GM19025 (cell line): ENCODE data around the gene PIEZO1.

Experiments
- ATAC-seq: cut with Tn5 transposase; IDR thresholded peaks from one replicate; pipeline ENCODE4 v1.9.1; 2021; ENCODE audit warnings: mild to moderate bottlenecking, low read depth, moderate library complexity; ENCODE audit not compliant: unreplicated experiment

PIEZO1 gene

DNA sequence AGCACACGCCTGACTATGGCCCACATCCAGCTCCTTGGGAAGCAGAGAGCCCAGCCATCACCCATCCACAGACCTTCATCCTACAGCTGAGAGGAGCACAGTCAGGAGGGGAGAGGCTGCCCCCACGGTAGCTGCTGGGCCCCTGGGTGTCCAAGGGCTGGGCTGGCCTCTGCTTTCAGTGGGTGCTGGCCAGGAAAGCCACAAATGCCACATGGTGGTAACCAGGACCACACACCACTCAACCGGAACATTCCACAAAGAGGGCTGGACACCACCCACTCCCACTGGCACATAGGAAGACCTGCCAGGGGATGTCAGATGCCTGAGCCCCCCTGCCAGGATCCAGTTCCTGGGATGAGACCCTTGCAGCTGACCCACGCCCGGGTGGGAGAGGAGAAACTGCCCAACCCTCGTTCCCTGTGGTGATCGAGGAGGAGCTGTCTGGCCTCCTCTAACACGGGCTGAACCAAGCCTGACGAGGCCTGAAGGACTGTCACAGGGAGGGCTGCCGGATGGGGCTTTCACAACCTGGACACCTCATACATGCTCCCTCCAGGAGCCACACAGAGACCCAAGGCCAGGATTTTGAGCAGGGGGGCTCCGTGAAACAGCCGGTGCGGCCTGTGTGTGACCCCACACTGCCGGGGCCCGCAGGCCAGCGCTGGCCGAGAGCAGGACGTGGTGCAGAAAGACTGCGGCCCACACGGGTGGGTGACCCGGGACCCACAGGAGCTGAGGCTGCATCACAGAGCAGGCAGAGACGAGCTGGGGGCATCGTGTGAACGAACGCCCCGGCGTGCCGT lies 30.7 kb downstream of the PIEZO1 start:
- ATAC-seq, result no peak

DNA sequence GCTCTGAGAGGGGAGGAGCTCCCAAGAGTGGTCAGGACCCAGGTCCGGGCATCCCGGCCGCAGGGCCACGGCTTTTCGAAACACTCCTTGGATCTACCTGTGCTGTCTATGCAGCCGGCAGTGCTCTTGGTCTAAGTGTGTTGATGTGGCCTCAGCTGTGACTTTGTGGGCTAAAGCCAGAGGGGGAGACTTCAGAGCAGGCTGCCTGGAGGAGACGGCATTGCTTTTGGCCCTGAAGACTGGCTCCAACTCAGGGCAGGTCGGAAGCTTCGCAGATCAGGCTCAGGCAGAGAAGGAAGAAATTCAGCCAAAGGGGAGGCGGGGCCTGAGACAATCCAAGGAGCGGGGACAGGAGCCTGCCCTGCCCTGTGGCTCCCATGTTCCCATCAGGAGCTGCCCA lies 31.4 kb downstream of the PIEZO1 start:
- no peak for ATAC-seq

GRCh38 chr16:88753191-88753590 lies 31.8 kb downstream of the PIEZO1 start:
- ATAC-seq, result no peak

- no peak for ATAC-seq
Measured at GRCh38 chr16:88752386-88753002, 32.5 kb downstream of the PIEZO1 start.

GRCh38 chr16:88750854-88751253 lies 34.2 kb downstream of the PIEZO1 start:
- ATAC-seq, result no peak

DNA sequence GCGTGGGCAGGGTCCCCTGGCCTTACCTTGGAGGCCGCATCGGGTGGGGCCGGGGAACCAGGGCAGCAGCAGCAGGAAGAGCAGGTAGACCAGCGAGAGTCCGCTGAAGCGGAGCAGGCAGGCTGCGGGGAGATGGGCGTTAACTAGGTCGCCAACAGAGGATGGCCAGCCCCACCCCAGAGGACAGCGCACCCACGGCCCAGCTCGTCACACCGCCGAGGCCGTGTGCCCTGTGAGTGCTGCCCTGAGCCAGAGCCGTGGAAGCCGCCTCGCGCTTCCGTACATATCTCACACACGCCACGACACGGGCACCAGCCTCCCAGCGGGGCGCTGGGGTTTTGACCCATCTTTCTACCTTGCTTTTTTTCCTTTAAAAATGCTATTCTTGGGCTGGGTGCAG lies 35.7 kb downstream of the PIEZO1 start:
- ATAC-seq, result no peak

GRCh38 chr16:88748364-88748763 lies 36.7 kb downstream of the PIEZO1 start:
- ATAC-seq, result no peak

DNA sequence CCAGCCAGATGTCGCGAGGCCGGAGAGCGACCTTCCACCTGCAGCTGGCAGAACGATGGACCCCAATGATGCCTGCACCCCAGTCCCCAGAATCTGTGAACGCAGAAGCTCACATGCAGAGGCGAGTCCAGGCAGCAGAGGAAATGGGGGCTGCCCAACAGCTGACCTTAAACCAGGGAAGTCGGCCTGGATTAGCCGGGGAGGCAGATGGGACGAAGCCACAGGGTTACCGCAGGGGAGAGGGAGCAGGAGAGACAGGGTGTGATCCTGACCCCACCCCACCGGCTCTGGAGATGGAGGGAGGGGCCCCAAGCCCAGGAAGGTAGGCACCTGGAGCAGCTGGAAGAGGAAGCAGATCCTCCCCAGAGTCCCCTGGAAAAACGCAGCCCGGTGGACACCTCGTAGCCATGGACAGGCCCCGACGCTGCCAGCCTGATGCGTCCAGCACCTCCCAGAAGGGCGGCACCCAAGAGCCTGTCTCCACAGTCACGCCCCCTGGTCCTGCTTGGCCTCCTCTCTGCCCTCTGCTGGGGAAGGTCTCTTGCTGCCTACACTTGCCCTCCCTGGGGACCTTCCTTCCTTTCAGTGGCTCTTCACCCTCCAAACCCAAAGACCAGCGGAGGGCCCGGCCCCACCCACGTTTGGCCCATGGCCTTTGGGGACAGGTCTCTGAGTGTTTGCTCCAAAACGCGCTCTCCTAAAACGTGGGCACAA lies 37.3 kb downstream of the PIEZO1 start:
- no peak for ATAC-seq

GRCh38 chr16:88746506-88746905 lies 38.5 kb downstream of the PIEZO1 start:
- ATAC-seq, result no peak

DNA sequence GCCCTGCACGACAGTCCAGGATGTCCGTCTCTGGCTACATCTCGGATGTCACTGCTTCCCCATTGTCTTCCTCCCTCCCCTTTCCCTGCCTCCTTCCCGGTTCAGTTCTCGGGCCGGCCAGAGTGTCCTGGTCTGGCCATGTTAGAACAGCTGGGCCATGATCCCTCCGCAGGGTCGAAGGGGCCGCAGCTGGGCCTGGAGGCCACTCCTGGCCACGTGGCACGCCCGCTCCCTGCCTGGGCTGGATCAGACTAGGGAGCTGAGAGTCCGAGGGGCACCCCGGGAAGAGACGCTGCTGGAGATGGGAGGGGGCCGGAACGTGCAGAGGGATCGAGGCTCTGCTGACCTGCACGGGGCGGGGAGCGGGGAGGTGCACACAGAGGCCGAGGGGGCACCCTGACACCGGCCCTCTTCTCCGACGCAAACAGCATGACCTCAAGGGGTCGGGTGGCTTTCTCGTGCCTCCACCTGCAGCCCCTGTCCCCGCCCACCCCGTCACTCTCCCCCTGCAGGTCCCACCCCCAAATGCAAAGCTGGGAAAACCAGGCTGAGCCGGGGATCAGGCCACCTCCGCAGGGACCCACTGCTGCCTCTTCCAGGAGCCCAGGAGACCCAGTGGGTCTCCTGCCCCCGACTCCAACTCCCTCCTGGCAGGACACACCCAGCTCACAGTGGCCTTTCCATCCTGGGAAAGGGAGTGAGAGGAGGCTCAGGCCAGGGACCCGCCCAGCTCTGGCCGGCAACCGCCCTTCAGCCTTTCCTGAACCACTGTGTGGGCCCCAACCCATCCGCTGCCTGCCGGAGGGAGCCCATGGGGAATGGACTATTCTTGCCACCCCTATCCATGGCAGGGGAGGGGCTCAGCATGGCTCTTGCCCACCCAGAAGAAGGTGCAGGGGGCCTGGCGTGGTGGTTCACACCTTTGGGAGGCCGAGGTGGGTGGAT lies 40.2 kb downstream of the PIEZO1 start:
- no peak for ATAC-seq

GRCh38 chr16:88743693-88744576 lies 41.1 kb downstream of the PIEZO1 start:
- no peak for ATAC-seq

- no peak for ATAC-seq
Measured at GRCh38 chr16:88742896-88743605, 42.0 kb downstream of the PIEZO1 start.

- no peak for ATAC-seq
Measured at GRCh38 chr16:88741368-88741767, 43.7 kb downstream of the PIEZO1 start.

DNA sequence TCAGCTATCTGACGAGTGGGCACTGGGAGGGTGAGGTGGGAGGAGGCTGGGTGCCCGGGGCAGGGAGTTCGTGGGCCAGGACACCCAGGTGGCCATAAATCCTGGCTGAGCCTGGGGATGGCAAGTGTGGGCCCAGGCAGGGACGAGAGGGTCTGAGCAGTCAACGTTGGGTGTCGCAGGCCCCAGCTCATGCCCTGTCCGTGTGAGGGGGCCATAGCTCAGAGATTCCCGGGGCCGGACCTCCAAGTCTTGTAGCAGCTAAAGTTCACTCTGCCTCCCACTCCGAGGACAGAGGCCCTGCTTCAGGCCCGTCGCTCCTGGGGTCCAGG lies 44.3 kb downstream of the PIEZO1 start:
- ATAC-seq, result no peak

GRCh38 chr16:88739977-88740726 lies 44.9 kb downstream of the PIEZO1 start:
- no peak for ATAC-seq

DNA sequence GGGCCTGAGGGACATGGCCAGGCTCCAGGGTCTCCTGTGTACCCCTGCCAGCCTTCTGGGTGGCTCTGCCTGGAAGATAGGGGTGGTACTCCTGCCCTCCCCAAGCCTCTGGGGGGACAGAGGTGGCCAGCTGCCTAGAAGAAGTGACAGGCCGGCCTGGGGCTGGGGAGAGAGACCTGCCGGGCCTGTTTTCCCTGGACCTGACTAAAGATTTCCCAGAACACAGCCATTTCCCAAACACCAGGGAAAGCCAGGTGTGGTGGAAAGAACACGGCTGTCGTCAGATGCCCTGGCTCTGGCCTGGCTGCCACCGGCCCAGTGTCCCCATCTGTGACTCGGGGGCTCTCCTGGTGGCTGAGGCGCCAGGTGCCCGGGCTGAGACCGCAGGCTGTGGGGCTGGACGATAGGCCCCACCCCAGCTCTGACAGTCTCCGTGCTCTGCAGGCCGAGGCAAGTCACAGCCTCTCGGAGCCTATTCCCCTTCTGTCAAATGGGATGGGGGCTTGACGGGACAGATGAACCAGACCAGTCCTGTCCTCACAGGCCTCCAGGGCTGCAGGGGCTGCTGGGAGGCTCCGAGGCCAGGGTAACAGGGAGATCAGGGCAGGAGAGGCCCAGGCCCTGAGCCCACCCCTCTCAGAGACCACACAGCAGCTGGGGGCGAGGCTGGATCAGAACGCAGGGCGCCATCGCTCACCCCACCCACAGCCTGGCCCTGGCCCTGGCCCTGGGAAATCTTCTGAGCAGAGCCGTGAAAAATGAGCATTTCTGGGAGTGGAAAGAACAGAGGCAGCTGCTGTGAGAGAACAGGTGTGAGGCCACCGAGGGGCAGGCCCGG lies 45.7 kb downstream of the PIEZO1 start:
- no peak for ATAC-seq
